GM23248 (cell line): ENCODE measurements around the gene ZBTB20.

Experiments used
- EZH2 ChIP-seq: fragments of 200-600 bp; sonication (generic); IDR thresholded peaks from 2 replicates; pipeline ENCODE4 v1.6.1; 2018; ENCODE audit warnings: antibody characterized with exemption, mild to moderate bottlenecking; ENCODE audit not compliant: insufficient read depth, poor library complexity, severe bottlenecking
- EZH2phosphoT487 ChIP-seq: fragments of 200-600 bp; sonication (generic); IDR thresholded peaks from 2 replicates; pipeline ENCODE4 v1.6.1; 2018; ENCODE audit warnings: antibody characterized with exemption, moderate library complexity, mild to moderate bottlenecking, low read depth; ENCODE audit not compliant: insufficient read depth

GRCh38 chr3:115084686-115085085 lies 62.4 kb downstream of the ZBTB20 start:
- TF ChIP-seq EZH2 (no peak), EZH2phosphoT487 (no peak)
